GM12864 (cell line): ENCODE results near the gene REEP5.
"Not testable (repeated sequence)": the region's sequence is repeated elsewhere in the genome, so short reads cannot be mapped to it uniquely, and the experiment has no call there.

Experiments used
- DNase-seq: peaks from one replicate; pipeline ENCODE4 v3.0.0-alpha.2; 2011; ENCODE audit warnings: low read depth
- H3K4me3 ChIP-seq: 2 replicates; pipeline ENCODE4 v1.5.1; 2011; ENCODE audit warnings: mild to moderate bottlenecking, low read depth, low read length, control low read depth
- CTCF ChIP-seq: IDR thresholded peaks from 2 replicates; pipeline ENCODE4 v1.5.1; 2011; ENCODE audit warnings: low read depth, mild to moderate bottlenecking, moderate library complexity, low read length, control low read depth, inconsistent platforms; ENCODE audit errors: missing control alignments

The REEP5 gene

DNA sequence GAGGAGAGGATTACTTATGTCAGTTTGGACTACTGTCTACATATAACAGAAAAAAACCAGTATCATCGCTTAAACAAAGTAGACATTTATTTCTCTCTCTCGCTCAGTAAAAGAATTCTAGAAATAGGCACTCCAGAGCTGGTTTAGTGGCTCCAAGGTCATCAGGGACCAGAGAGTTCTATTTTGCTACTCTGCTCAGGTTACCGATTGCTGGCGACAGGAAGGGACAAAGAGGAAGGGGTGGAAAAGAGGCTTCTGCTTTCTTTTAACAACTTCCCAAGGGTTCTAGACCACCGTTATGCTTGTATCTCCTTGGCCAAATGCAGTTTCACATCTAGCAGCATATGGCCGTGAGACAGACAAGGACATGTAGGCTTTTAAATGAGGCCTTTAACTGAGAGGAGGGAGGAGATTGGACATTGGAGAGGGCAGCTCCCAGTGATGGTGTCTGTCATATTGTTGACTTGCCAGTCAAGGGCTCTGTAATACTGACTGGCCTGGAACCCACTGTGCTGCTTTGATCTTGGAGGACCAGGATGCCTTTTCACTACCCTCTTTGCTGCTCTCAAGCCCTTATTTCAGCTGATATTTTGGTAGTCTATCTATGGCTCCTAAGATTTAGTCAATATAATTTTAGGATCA is 39.0 kb upstream of the REEP5 start:
- no peak for DNase-seq
- no peak overlapping the region for H3K4me3 ChIP-seq
- no peak for TF ChIP-seq CTCF

DNA sequence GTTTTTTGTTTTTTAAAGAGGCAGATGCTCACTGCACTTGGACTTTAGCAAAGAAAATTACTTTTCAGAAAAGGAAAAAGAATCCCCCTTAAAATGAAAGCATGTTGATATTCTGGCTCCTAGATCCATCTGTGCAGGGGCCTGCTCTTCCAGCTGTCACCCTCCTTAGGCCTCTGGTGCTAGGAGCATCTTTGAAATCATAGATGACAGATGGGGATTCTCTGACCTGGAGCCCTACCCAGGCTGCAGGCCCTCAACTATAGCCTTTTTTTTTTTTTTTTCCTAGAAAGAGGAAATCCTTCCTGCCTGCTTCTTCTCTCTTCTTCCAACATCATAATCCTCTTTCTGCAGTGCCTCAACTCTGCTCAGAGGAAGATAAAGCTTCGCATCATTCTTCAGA is 38.3 kb upstream of the REEP5 start:
- no peak overlapping the region for H3K4me3 ChIP-seq
- no peak for DNase-seq
- no peak for TF ChIP-seq CTCF

- not testable (repeated sequence) for DNase-seq, H3K4me3 ChIP-seq
Observed at GRCh38 chr5:112959872-112960271, 37.8 kb upstream of the REEP5 start.

DNA sequence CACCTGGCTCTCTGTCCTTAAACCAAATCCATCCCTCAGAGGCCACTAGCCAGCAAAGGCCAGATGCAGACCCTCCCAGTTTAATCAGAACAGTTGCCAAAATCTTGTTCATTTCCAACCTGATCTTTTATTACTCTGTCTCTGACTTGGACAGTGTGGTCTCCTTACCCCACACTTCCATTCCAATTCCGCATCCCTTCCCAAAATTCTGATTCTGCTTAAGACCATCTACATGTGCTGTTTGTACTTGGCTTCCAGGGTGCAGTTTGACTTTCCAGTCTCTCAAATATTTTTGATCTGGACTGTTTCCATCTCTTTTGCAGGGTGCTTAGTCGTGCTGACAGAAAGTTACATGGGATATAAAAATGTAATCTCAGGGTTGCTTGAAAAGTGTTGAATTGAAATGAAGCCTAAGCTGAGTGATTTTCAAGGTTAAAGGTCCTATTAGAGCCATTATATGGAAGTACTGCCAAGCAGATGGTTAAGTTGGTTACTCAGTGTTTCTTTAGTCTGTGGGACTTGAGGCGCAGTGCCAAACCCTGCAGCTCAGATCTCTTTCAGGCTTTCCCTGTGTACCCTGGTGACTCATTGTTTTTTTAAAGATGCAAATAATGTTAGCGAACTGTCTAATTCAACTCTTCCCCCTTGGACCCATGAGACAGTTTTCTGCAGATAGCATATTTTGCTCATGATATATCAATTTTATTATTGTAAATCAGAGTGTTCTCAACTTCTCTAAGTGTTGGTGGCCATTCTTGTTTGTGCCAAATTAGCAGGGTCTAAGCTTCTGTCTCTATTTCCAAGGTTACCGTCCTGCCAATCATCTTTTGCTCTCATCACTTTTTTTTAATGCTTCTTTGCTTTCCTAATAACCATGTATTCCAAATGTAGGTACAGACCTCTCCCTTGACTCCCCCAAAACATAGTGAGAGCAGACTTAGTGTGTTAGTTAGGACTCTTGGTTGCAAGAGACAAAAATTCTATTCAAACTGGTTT is 36.4 kb upstream of the REEP5 start:
- H3K4me3 ChIP-seq, result no peak overlapping the region
- TF ChIP-seq CTCF, result no peak
- DNase-seq, result no peak

DNA sequence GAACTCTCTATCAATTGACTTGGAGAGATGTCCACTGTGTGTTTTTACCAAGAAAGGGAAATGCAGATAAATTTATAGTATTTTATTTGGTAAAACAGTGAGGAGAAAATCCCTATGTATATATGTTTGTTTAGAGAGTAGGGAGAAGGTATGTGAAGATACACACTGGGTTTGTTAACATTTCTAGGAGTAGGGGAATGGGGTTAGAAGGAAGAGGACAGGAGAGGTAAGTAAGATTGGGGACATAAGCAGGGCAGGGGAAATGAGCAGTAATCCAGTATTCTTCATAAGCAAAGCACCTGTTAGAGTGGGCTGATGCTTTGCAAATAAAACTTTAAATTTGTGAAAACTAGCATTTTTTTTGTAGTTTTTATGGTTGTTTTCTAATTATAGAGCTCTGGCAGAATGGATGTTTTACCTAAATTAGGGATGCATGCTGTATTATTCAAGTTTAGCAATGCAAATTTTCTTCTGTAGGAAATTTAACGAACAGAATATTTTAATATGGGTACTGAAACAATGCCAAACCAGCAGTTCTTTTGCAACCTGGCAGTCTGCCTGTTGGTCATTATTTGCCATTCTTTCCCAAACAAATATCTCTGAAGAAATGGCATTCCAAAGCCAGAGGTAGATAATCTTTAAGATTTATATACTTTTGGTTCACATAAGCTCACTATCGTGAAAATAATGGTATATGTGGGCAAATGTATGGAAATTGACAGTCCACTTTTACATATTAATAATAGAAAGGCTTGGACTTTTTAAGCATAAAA is 35.2 kb upstream of the REEP5 start:
- no peak for DNase-seq
- H3K4me3 ChIP-seq, result no peak overlapping the region
- no peak for TF ChIP-seq CTCF

DNA sequence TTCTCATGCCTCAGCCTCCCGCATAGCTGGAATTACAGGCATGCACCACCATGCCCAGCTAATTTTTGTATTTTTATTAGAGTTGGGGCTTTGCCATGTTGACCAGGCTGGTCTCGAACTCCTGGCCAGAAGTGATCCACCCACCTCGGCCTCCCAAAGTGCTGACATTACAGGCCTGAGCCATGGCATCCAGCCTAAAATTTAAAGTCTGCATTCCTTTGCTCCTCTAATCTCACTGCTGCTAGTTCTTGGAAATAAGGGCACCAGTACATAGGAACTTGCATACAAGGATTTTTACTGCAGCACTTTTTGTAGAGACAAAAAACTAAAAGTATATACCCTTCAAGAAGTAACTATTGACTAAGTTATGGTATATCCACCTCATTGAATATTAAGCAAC is 34.6 kb upstream of the REEP5 start:
- no peak for TF ChIP-seq CTCF

GRCh38 chr5:112951124-112951702 is 29.2 kb upstream of the REEP5 start:
- no peak for TF ChIP-seq CTCF
- no peak overlapping the region for H3K4me3 ChIP-seq
- DNase-seq, result no peak

More for the DNA sequence above, 34.6 kb upstream of the REEP5 start:
- no peak for DNase-seq
- H3K4me3 ChIP-seq, result no peak overlapping the region
